Measurements from ENCODE around the gene CCDC157. TPM values are rescaled to one million over a fixed set of nuclear protein-coding genes. Genes with fewer than 3 reads are reported as not detected.

The CCDC157 gene
- total RNA-seq, 1 experiment from 2014 or later, result 3.5 TPM

DNA sequence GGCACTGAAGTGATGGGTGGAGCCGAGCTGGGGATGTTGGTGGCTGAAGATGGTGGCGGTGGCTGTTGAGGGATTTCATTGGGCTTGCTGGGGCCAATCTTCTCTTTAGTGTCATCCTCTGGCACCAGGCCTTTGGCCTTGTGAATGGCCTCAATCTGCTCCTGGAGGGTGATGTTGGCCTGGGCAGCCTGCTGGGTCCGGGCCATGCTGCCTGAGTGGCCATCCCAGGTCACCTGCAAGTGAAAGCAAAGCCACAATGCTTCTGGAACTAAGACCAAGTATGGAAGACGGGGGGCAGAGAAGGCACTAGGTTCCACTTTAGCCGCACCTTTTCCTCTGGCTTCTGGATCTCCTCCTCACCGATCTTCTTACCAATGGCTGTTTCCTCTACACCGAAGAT, 18.0 kb upstream of the CCDC157 start:
- DNase-seq, result no peak
- Histone ChIP-seq H3K36me3 (ENCODE audit: low read depth, low read length) (peaks cover 78% of the 10 kb centered on the region), H3K4me3 (ENCODE audit: low read length) (no peak overlapping the region), H3K79me2 (ENCODE audit: low read length) (no peaks in the 10 kb centered on the region), H3K9me2 (replicated peaks; ENCODE audit: low read length) (no peaks in the 10 kb centered on the region), H3K9me3 (ENCODE audit: low read length) (no peaks in the 10 kb centered on the region), H4K20me1 (ENCODE audit: low read length) (no peaks in the 10 kb centered on the region), H3K4me1 (ENCODE audit: insufficient read depth, low read length) (no peaks in the 10 kb centered on the region), H3F3A (ENCODE audit: low read length, unreplicated experiment) (no peaks in the 10 kb centered on the region), H3K27me3 (ENCODE audit: low read length) (no peaks in the 10 kb centered on the region), H3K9ac (ENCODE audit: low read length) (no peak overlapping the region), H3K27ac (ENCODE audit: low read length) (no peak overlapping the region), H3K4me2 (ENCODE audit: low read length) (no peak overlapping the region), H2AFZ (ENCODE audit: low read length) (no peak overlapping the region)
- no TSS peak for BruUV-seq (replicated peaks)
- TF ChIP-seq, protein P1, sequence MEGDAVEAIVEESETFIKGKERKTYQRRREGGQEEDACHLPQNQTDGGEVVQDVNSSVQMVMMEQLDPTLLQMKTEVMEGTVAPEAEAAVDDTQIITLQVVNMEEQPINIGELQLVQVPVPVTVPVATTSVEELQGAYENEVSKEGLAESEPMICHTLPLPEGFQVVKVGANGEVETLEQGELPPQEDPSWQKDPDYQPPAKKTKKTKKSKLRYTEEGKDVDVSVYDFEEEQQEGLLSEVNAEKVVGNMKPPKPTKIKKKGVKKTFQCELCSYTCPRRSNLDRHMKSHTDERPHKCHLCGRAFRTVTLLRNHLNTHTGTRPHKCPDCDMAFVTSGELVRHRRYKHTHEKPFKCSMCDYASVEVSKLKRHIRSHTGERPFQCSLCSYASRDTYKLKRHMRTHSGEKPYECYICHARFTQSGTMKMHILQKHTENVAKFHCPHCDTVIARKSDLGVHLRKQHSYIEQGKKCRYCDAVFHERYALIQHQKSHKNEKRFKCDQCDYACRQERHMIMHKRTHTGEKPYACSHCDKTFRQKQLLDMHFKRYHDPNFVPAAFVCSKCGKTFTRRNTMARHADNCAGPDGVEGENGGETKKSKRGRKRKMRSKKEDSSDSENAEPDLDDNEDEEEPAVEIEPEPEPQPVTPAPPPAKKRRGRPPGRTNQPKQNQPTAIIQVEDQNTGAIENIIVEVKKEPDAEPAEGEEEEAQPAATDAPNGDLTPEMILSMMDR (conservative IDR thresholded peaks at IDR 0.05; ENCODE audit: low read depth, low read length), result no peak
- no peak for TF ChIP-seq EZH2 (IDR thresholded peaks at IDR 0.05; ENCODE audit: low read length, unreplicated experiment)
- TF ChIP-seq EZH2phosphoT487 (IDR thresholded peaks at IDR 0.05; ENCODE audit: borderline replicate concordance, low read length), result no peak
- intact Hi-C loops (cut with micrococcal nuclease), result no loop called here
- ChIA-PET POLR2A (ENCODE audit: unreplicated experiment) (no interaction called here), CTCF (no interaction called here)
- no peak for ATAC-seq

DNA sequence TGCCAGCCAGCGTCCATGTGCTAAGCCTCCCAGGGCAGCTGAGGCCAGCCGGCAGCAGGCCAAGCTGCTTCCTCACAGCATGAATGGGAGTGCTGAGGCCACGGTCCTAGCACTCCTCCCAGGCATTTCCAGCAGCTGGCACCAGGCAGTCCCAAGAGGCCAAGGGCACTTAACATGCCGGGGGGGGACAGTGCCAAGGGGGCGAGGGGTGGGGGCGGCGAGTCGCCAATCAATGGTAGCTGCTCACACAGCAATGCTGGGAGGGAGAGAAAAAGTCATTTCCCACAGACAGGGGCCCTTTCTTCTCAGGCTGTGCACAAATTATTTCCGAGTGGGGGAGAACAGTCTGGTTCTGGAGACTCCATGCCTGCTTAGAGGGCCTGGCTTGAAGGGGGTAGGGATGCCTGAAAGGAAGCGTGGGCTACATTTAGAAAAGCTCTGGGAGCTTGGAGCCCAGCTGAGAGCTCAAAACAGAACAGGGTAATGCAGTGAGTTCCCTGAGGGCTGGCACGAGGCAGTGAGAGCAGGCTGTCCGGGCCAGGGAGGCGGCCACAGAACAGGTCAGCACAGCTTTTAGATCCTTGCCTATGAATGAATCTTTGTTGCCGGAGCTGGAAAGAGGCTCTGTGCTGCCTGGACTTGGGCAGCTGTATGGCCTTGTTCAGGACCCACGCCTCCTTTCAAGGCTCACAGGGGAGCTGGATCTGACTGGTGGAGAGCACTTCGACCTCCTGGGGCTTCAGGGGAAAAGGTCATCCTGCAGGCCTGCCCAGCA, 15.7 kb upstream of the CCDC157 start:
- BruUV-seq (replicated peaks), result no TSS peak
- Histone ChIP-seq H3K9me2 (replicated peaks; ENCODE audit: low read length) (no peaks in the 10 kb centered on the region), H3K4me3 (ENCODE audit: low read length) (no peak overlapping the region), H3K79me2 (ENCODE audit: low read length) (no peaks in the 10 kb centered on the region), H2AFZ (ENCODE audit: low read length) (no peak overlapping the region), H4K20me1 (ENCODE audit: low read length) (no peaks in the 10 kb centered on the region), H3F3A (ENCODE audit: low read length, unreplicated experiment) (no peaks in the 10 kb centered on the region), H3K4me1 (ENCODE audit: insufficient read depth, low read length) (no peaks in the 10 kb centered on the region), H3K27ac (ENCODE audit: low read length) (no peak overlapping the region), H3K4me2 (ENCODE audit: low read length) (no peak overlapping the region), H3K9me3 (ENCODE audit: low read length) (no peaks in the 10 kb centered on the region), H3K36me3 (ENCODE audit: low read depth, low read length) (peaks cover 75% of the 10 kb centered on the region), H3K9ac (ENCODE audit: low read length) (no peak overlapping the region), H3K27me3 (ENCODE audit: low read length) (no peaks in the 10 kb centered on the region)
- no peak for TF ChIP-seq EZH2phosphoT487 (IDR thresholded peaks at IDR 0.05; ENCODE audit: borderline replicate concordance, low read length)
- TF ChIP-seq EZH2 (IDR thresholded peaks at IDR 0.05; ENCODE audit: low read length, unreplicated experiment), result no peak
- TF ChIP-seq, protein P1 (conservative IDR thresholded peaks at IDR 0.05; ENCODE audit: low read depth, low read length), result no peak
- no peak for ATAC-seq
- intact Hi-C loops (cut with micrococcal nuclease), result no loop called here
- DNase-seq, result no peak
- POLR2A ChIA-PET (ENCODE audit: unreplicated experiment), result no interaction called here
- CTCF ChIA-PET, result no interaction called here

DNA sequence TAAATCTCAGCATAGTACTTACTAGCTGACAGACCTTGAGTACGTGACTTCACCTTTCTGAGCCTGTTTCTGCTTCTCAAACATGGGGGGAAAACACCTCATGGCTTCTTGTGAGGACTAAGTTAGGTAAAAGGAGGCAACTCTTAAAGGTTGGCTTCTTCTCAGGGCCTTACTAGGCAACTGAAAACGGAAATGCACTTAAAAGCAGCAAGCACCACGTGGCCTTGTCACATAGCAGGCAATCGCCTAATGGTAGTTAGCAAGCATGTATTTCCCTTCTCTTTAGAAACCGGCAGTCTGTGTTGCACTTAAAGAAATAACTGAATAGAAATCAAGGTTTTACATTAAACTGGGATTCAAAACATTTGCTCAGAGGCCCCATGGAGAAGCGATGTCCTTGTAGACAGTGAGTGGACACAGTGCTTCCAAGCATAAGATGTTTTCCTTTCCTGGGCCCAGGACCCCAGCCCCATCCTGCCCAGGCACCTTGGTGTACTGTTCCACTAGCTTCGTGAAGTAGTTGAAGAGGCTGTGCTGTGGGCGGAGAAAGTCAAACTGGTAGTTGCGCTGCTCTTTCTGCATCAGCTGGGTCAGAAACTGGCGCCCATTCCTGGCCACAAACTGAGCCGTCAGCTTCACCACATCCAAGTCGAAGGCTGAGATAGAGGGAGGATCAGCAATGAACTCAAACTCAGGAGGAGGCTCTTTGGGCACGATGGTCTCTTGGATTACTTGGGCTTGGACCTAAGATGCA, 12.2 kb upstream of the CCDC157 start:
- H3K4me3 ChIP-seq (ENCODE audit: low read length), result no peak overlapping the region
- H3K36me3 ChIP-seq (ENCODE audit: low read depth, low read length), result peaks cover 53% of the 10 kb centered on the region
- TSS peak; percentile 4 for BruUV-seq (replicated peaks)
- intact Hi-C loops (cut with micrococcal nuclease), result no loop called here
- H3K27ac ChIP-seq (ENCODE audit: low read length), result no peak overlapping the region
- CTCF ChIA-PET, result no interaction called here
- DNase-seq, result no peak
- H3K9ac ChIP-seq (ENCODE audit: low read length), result no peak overlapping the region
- no peaks in the 10 kb centered on the region for H3K27me3 ChIP-seq (ENCODE audit: low read length)
- H4K20me1 ChIP-seq (ENCODE audit: low read length), result 0 out of 2 replicates have a peak, but pooled peaks cover 3% of the 10 kb centered on the region
- no peak for ATAC-seq
- POLR2A ChIA-PET (ENCODE audit: unreplicated experiment), result no interaction called here
- no peak overlapping the region for H2AFZ ChIP-seq (ENCODE audit: low read length)
- TF ChIP-seq, protein P1 (conservative IDR thresholded peaks at IDR 0.05; ENCODE audit: low read depth, low read length), result no peak
- TF ChIP-seq EZH2 (IDR thresholded peaks at IDR 0.05; ENCODE audit: low read length, unreplicated experiment) (no peak), EZH2phosphoT487 (IDR thresholded peaks at IDR 0.05; ENCODE audit: borderline replicate concordance, low read length) (no peak)
- H3K4me2 ChIP-seq (ENCODE audit: low read length), result no peak overlapping the region
- no peaks in the 10 kb centered on the region for H3F3A ChIP-seq (ENCODE audit: low read length, unreplicated experiment)
- H3K4me1 ChIP-seq (ENCODE audit: insufficient read depth, low read length), result no peaks in the 10 kb centered on the region
- no peaks in the 10 kb centered on the region for H3K9me3 ChIP-seq (ENCODE audit: low read length)
- peaks cover 20% of the 10 kb centered on the region for H3K79me2 ChIP-seq (ENCODE audit: low read length)
- H3K9me2 ChIP-seq (replicated peaks; ENCODE audit: low read length), result no peaks in the 10 kb centered on the region

All from PC-3 (cell line).